CD4-positive, alpha-beta T cell (primary cell): Measurements from ENCODE around the gene PROSER1. TPM values are rescaled to one million over a fixed set of nuclear protein-coding genes. Genes with fewer than 3 reads are reported as not detected.

Experiments
- ATAC-seq: fragments of 200-7000 bp; cut with Tn5 transposase; one replicate; pipeline ENCODE4 v1.10.0; 2022; ENCODE audit warnings: mild to moderate bottlenecking; ENCODE audit not compliant: poor library complexity
- CTCF ChIA-PET: fragments of 350-600 bp; sonication (Branson Sonifier 250); formaldehyde crosslinking; loops from one replicate; lab custom pipeline; 2021; ENCODE audit warnings: antibody characterized with exemption, inconsistent platforms; lab: Charles Lee
- POLR2A ChIA-PET: fragments of 350-600 bp; sonication (Branson Sonifier 250); formaldehyde crosslinking; loops from one replicate; lab custom pipeline; 2021; ENCODE audit warnings: antibody characterized with exemption, inconsistent platforms; lab: Charles Lee
- DNase-seq, 14 experiments: peaks; one replicate each; pipeline ENCODE4 v3.0.0-alpha.2; 2013 to 2020; ENCODE audit warnings: mixed read lengths in 2 of 14
- H3K27ac ChIP-seq, 2 donors: one replicate each; pipeline versions ENCODE4 v1.5.1 to v1.7.0; 2013; ENCODE audit warnings: low read length in 2 of 2, low read depth in 1 of 2, mild to moderate bottlenecking in 1 of 2
- H3K27me3 ChIP-seq, 2 experiments: 1 replicate in 1 of 2; 2 replicates in 1 of 2; pipeline versions ENCODE4 v1.6.1 to v1.7.0; 2013; ENCODE audit warnings: low read length in 2 of 2, control low read depth in 1 of 2, mild to moderate bottlenecking in 1 of 2, moderate library complexity in 1 of 2; ENCODE audit not compliant: insufficient read depth in 2 of 2, control insufficient read depth in 1 of 2
- H3K36me3 ChIP-seq: one replicate; pipeline ENCODE4 v1.6.1; 2013; ENCODE audit warnings: low read length, control low read depth; ENCODE audit not compliant: insufficient read depth
- H3K4me1 ChIP-seq: one replicate; pipeline ENCODE4 v1.6.1; 2013; ENCODE audit warnings: low read length, control low read depth; ENCODE audit not compliant: insufficient read depth
- H3K4me3 ChIP-seq: one replicate; pipeline ENCODE4 v1.5.1; 2013; ENCODE audit warnings: mild to moderate bottlenecking, low read length, moderate library complexity
- H3K9me3 ChIP-seq, 2 experiments: 1 replicate in 1 of 2; 2 replicates in 1 of 2; pipeline versions ENCODE4 v1.6.1 to v1.7.0; 2013; ENCODE audit warnings: low read length in 2 of 2, mild to moderate bottlenecking in 2 of 2, control low read depth in 1 of 2, moderate library complexity in 1 of 2; ENCODE audit not compliant: control insufficient read depth in 1 of 2, insufficient read depth in 1 of 2
- H3K27ac Mint-ChIP-seq: one replicate; pipeline ENCODE4 v1.8.0; 2020; ENCODE audit warnings: mixed read lengths
- H3K27me3 Mint-ChIP-seq: one replicate; pipeline ENCODE4 v1.8.0; 2021; ENCODE audit warnings: mixed read lengths
- H3K36me3 Mint-ChIP-seq: one replicate; pipeline ENCODE4 v1.8.0; 2021; ENCODE audit warnings: low read depth, mixed read lengths
- H3K4me1 Mint-ChIP-seq: one replicate; pipeline ENCODE4 v1.8.0; 2021; ENCODE audit warnings: low read depth, mixed read lengths
- H3K4me3 Mint-ChIP-seq: one replicate; pipeline ENCODE4 v1.8.0; 2020; ENCODE audit warnings: mild to moderate bottlenecking, mixed read lengths
- H3K9me3 Mint-ChIP-seq: one replicate; pipeline ENCODE4 v1.8.0; 2020; ENCODE audit warnings: mixed read lengths
- intact Hi-C, 2 experiments: fragments of 100-400 bp; cut with DNase I in 1 of 2; cut with micrococcal nuclease in 1 of 2; formaldehyde crosslinking; loops; one replicate each; pipeline versions ENCODE4 v1.15.1 to v1.9.0; 2023 to 2025; cut with DNase I, micrococcal nuclease
- total RNA-seq, 174 experiments: library from RNA in 2 of 174; stranded (reverse) in 2 of 174; gene quantifications; one replicate each; pipeline ENCODE4 v1.2.3 and lab custom pipeline; 2021 to 2026
- TF ChIP-seq, protein P1 (sequence below): fragments of 200-600 bp; IDR thresholded peaks from one replicate; pipeline ENCODE4 v1.8.0; 2022; ENCODE audit warnings: antibody characterized with exemption, mild to moderate bottlenecking

The PROSER1 gene
- total RNA-seq, 2 experiments from 2014 or later: 29.3 to 35.3 TPM

- Histone ChIP-seq H3K4me1 (no peaks in the 10 kb centered on the region), H3K27ac (no peak overlapping the region), H3K27me3 (peaks cover 0 to 3% of the 10 kb centered on the region in 2 experiments), H3K4me3 (no peak overlapping the region), H3K9me3 (peaks cover 4 to 12% of the 10 kb centered on the region in 2 experiments), H3K36me3 (no peaks in the 10 kb centered on the region)
- H3K9me3 Mint-ChIP-seq: peaks cover 5% of the 10 kb centered on the region
- peaks cover 7% of the 10 kb centered on the region for H3K27me3 Mint-ChIP-seq
- TF ChIP-seq, protein P1, sequence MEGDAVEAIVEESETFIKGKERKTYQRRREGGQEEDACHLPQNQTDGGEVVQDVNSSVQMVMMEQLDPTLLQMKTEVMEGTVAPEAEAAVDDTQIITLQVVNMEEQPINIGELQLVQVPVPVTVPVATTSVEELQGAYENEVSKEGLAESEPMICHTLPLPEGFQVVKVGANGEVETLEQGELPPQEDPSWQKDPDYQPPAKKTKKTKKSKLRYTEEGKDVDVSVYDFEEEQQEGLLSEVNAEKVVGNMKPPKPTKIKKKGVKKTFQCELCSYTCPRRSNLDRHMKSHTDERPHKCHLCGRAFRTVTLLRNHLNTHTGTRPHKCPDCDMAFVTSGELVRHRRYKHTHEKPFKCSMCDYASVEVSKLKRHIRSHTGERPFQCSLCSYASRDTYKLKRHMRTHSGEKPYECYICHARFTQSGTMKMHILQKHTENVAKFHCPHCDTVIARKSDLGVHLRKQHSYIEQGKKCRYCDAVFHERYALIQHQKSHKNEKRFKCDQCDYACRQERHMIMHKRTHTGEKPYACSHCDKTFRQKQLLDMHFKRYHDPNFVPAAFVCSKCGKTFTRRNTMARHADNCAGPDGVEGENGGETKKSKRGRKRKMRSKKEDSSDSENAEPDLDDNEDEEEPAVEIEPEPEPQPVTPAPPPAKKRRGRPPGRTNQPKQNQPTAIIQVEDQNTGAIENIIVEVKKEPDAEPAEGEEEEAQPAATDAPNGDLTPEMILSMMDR: no peak
- no peak overlapping the region for H3K27ac Mint-ChIP-seq
- no peak overlapping the region for H3K4me3 Mint-ChIP-seq
- DNase-seq (no peak), ATAC-seq (no peak)
- POLR2A ChIA-PET: no interaction called here
- no peaks in the 10 kb centered on the region for H3K36me3 Mint-ChIP-seq
- intact Hi-C loops: no loop called here
- CTCF ChIA-PET: no interaction called here
- no peaks in the 10 kb centered on the region for H3K4me1 Mint-ChIP-seq
Observed at GRCh38 chr13:38980750-38981078, 57.2 kb downstream of the PROSER1 start.

DNA sequence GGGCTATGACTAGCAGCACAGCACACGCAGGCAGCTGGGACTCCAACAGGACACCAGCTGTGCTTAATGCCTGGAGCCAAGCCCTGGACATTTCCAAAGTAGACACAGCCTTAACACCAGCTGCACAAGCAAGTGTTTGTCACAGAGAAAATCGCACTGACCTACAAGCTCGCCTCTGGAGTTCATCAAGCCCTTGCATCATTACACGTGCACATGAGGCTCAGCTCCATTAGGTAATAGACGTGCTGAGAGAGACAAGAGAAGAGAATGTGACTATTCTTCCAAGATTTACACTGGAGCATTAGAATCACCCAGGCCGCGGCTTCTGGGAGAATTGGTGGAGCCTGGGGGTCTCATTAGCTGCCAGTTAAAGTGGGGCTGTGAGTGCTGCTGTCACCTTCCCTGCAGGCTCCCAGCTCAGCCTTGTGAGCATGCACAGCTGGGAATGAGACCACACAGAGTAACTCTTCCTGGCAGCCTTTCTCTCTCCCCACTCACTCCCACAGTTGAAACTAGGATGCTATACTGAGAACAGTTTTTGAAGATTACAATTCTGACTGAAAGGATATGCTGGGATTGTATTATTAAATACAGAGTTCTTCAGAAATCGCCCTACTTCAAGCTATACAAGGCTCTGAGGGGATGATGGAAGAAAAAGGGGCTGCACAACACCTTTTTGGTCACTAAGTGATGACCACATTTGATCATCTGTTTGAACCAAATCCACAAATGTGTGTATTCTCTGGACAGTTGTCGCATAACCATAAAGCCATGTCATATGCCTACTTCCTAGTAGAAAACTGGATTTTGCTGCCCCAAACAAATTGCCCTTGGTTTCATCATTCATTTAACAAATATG is 57.8 kb downstream of the PROSER1 start:
- Mint-ChIP-seq H3K27me3 (peaks cover 9% of the 10 kb centered on the region), H3K27ac (no peak overlapping the region), H3K36me3 (no peaks in the 10 kb centered on the region), H3K4me3 (no peak overlapping the region), H3K4me1 (no peaks in the 10 kb centered on the region), H3K9me3 (peaks cover 5% of the 10 kb centered on the region)
- ChIA-PET CTCF (no interaction called here), POLR2A (no interaction called here)
- Histone ChIP-seq H3K27ac (no peak overlapping the region), H3K9me3 (peaks cover 4 to 12% of the 10 kb centered on the region in 2 experiments), H3K36me3 (no peaks in the 10 kb centered on the region), H3K27me3 (peaks cover 0 to 3% of the 10 kb centered on the region in 2 experiments), H3K4me3 (no peak overlapping the region), H3K4me1 (no peaks in the 10 kb centered on the region)
- DNase-seq: no peak
- ATAC-seq: no peak
- TF ChIP-seq, protein P1: no peak
- intact Hi-C loops: no loop called here

- Mint-ChIP-seq H3K9me3 (no peaks in the 10 kb centered on the region), H3K27ac (no peak overlapping the region), H3K4me3 (no peak overlapping the region), H3K36me3 (no peaks in the 10 kb centered on the region), H3K27me3 (peaks cover 4% of the 10 kb centered on the region), H3K4me1 (no peaks in the 10 kb centered on the region)
- Histone ChIP-seq H3K36me3 (no peaks in the 10 kb centered on the region), H3K9me3 (no peaks in the 10 kb centered on the region), H3K27ac (no peak overlapping the region), H3K4me3 (no peak overlapping the region), H3K4me1 (no peaks in the 10 kb centered on the region), H3K27me3 (peaks cover 0 to 3% of the 10 kb centered on the region in 2 experiments)
- ATAC-seq (no peak), DNase-seq (peak in 3 of 14 experiments; percentile 7 to 10 (median 9))
- intact Hi-C loops: loop anchor here (2.0 to 5.0 kb wide), 3 partner anchors 642 to 706 kb away; no protein-coding TSS in a partner anchor
- ChIA-PET POLR2A (no interaction called here), CTCF (no interaction called here)
- TF ChIP-seq, protein P1: no peak
Observed at GRCh38 chr13:38970380-38971051, 67.4 kb downstream of the PROSER1 start.
